ENCODE results near the gene HIF1AN. TPM values are rescaled to one million over a fixed set of nuclear protein-coding genes. Genes with fewer than 3 reads are reported as not detected.

HIF1AN gene
- total RNA-seq, 1 donor from 2014 or later, result 53.4 TPM

- Histone ChIP-seq H3K27me3 (ENCODE audit: low read depth) (peaks cover 82% of the 10 kb centered on the region), H3K36me3 (no peaks in the 10 kb centered on the region), H3K4me1 (no peaks in the 10 kb centered on the region), H3K4me3 (no peak overlapping the region), H3K9me3 (replicated peaks) (no peaks in the 10 kb centered on the region), H3K27ac (replicated peaks) (no peak overlapping the region)
- TF ChIP-seq CTCF (IDR thresholded peaks at IDR 0.05; ENCODE audit: borderline replicate concordance), result no peak
- intact Hi-C loops (cut with micrococcal nuclease), result no loop called here
- no peak for DNase-seq
Measured at GRCh38 chr10:100576282-100576635, 40.5 kb downstream of the HIF1AN start.

GRCh38 chr10:100579261-100580090 is 43.7 kb downstream of the HIF1AN start:
- Histone ChIP-seq H3K9me3 (replicated peaks) (no peaks in the 10 kb centered on the region), H3K4me1 (no peaks in the 10 kb centered on the region), H3K27ac (replicated peaks) (no peak overlapping the region), H3K36me3 (no peaks in the 10 kb centered on the region), H3K27me3 (ENCODE audit: low read depth) (peaks cover 74% of the 10 kb centered on the region), H3K4me3 (no peak overlapping the region)
- no peak for TF ChIP-seq CTCF (IDR thresholded peaks at IDR 0.05; ENCODE audit: borderline replicate concordance)
- no peak for DNase-seq
- intact Hi-C loops (cut with micrococcal nuclease), result no loop called here

- TF ChIP-seq CTCF (IDR thresholded peaks at IDR 0.05; ENCODE audit: borderline replicate concordance), result no peak
- Histone ChIP-seq H3K27ac (replicated peaks) (no peak overlapping the region), H3K36me3 (no peaks in the 10 kb centered on the region), H3K4me1 (no peaks in the 10 kb centered on the region), H3K27me3 (ENCODE audit: low read depth) (peaks cover 87% of the 10 kb centered on the region), H3K4me3 (no peak overlapping the region), H3K9me3 (replicated peaks) (peaks cover 27% of the 10 kb centered on the region)
- intact Hi-C loops (cut with micrococcal nuclease), result no loop called here
- DNase-seq, result no peak
Measured at GRCh38 chr10:100586959-100587358, 51.2 kb downstream of the HIF1AN start.

- Histone ChIP-seq H3K36me3 (no peaks in the 10 kb centered on the region), H3K27ac (replicated peaks) (no peak overlapping the region), H3K27me3 (ENCODE audit: low read depth) (peaks cover 96% of the 10 kb centered on the region), H3K4me3 (no peak overlapping the region), H3K9me3 (replicated peaks) (no peaks in the 10 kb centered on the region), H3K4me1 (no peaks in the 10 kb centered on the region)
- no peak for DNase-seq
- intact Hi-C loops (cut with micrococcal nuclease), result no loop called here
- no peak for TF ChIP-seq CTCF (IDR thresholded peaks at IDR 0.05; ENCODE audit: borderline replicate concordance)
Measured at GRCh38 chr10:100598166-100598565, 62.4 kb downstream of the HIF1AN start.

- no peak overlapping the region for H3K4me3 ChIP-seq
- peaks cover 92% of the 10 kb centered on the region for H3K27me3 ChIP-seq (ENCODE audit: low read depth)
- H3K36me3 ChIP-seq, result no peaks in the 10 kb centered on the region
- no peak for DNase-seq
- intact Hi-C loops (cut with micrococcal nuclease), result no loop called here
- H3K27ac ChIP-seq (replicated peaks), result no peak overlapping the region
- no peak for TF ChIP-seq CTCF (IDR thresholded peaks at IDR 0.05; ENCODE audit: borderline replicate concordance)
- H3K9me3 ChIP-seq (replicated peaks), result peaks cover 6% of the 10 kb centered on the region
- no peaks in the 10 kb centered on the region for H3K4me1 ChIP-seq
Measured at GRCh38 chr10:100600218-100600617, 64.5 kb downstream of the HIF1AN start.
